Kidney (tissue), 14 donors: ENCODE results near the gene HECTD1. TPM values are rescaled to one million over a fixed set of nuclear protein-coding genes. Genes with fewer than 3 reads are reported as not detected.
"Not testable (repeated sequence)": the region's sequence is repeated elsewhere in the genome, so short reads cannot be mapped to it uniquely, and the experiment has no call there.

ENCODE experiments used
- DNase-seq, 5 donors: peaks; one replicate each; pipeline ENCODE4 v3.0.0-alpha.2; 2013 to 2020
- FAIRE-seq: peaks from 2 replicates; lab custom pipeline; 2012; peaks lifted over from hg19 to GRCh38; lab: Jason Lieb, UNC
- H3K27ac ChIP-seq, 2 donors: one replicate each; pipeline ENCODE4 v1.7.0; 2013; ENCODE audit warnings: low read depth in 2 of 2, low read length in 2 of 2, inconsistent platforms in 1 of 2
- H3K27me3 ChIP-seq: one replicate; pipeline ENCODE4 v1.7.1; 2013; ENCODE audit warnings: low read length, inconsistent platforms; ENCODE audit not compliant: control insufficient read depth, insufficient read depth
- H3K36me3 ChIP-seq, 3 donors: one replicate each; pipeline versions ENCODE4 v1.7.0 to v1.7.1; 2013; ENCODE audit warnings: low read length in 3 of 3, control low read depth in 1 of 3, inconsistent platforms in 1 of 3; ENCODE audit not compliant: insufficient read depth in 3 of 3, control insufficient read depth in 2 of 3
- H3K4me1 ChIP-seq, 3 donors: one replicate each; pipeline versions ENCODE4 v1.7.0 to v1.7.1; 2013; ENCODE audit warnings: low read length in 3 of 3, inconsistent platforms in 1 of 3, low read depth in 1 of 3; ENCODE audit not compliant: control insufficient read depth in 2 of 3, insufficient read depth in 2 of 3
- H3K4me3 ChIP-seq, 3 donors: one replicate each; pipeline versions ENCODE4 v1.7.0 to v1.8.1; 2013; ENCODE audit warnings: low read length in 3 of 3, control low read depth in 1 of 3, inconsistent platforms in 1 of 3
- H3K9ac ChIP-seq, 3 donors: one replicate each; pipeline versions ENCODE4 v1.7.0 to v1.7.1; 2013; ENCODE audit warnings: low read length in 3 of 3, control low read depth in 1 of 3, inconsistent platforms in 1 of 3
- H3K9me3 ChIP-seq, 3 donors: one replicate each; pipeline versions ENCODE4 v1.7.0 to v1.7.1; 2013; ENCODE audit warnings: low read length in 3 of 3, control low read depth in 1 of 3, inconsistent platforms in 1 of 3; ENCODE audit not compliant: control insufficient read depth in 2 of 3, insufficient read depth in 1 of 3
- intact Hi-C: fragments of 100-400 bp; cut with DNase I; formaldehyde crosslinking; loops from one replicate; pipeline ENCODE4 v1.11.1; 2022
- polyA plus RNA-seq: library from polyadenylated mRNA; stranded (reverse); fragments of 350-450 nt; fragmentation: Illumina TruSeq; extraction: RNeasy Lipid Tissue Mini Kit (QIAGEN cat#74804); gene quantifications from one replicate; pipeline ENCODE4 v1.2.3, GENCODE V29; 2014; ENCODE audit warnings: low read depth, low replicate concordance; ENCODE audit not compliant: insufficient read depth
- total RNA-seq: library from RNA; stranded (reverse); fragmentation: NEBNext Ultra II Directional; extraction: Animal tissue kit (Norgen Biotek cat#: 25700); gene quantifications from one replicate; pipeline ENCODE4 v1.2.1, GENCODE V29; 2021
- TF ChIP-seq, protein P1 (sequence below): IDR thresholded peaks from 3 replicates; pipeline ENCODE4 v1.5.1; 2012; ENCODE audit warnings: mild to moderate bottlenecking, moderate library complexity, borderline replicate concordance; ENCODE audit not compliant: insufficient read depth; ENCODE audit errors: extremely low read depth
- donor health status: control.
- donor health status: control.
- donor health status: control.
- donor health status: control.
- donor health status: control.
- donor health status: DM: yes; HTN: yes; CAD: no.
- donor health status: Normal renal cell carcinoma (clear cell type).

Gene HECTD1
- total and polyA plus RNA-seq, 2 donors from 2014 or later, result 35.5 to 164 TPM

- DNase-seq, result peak in 2 of 5 donors; percentile 44 to 64
- H3K27ac ChIP-seq, result peak overlapping the region; percentile 30 to 99
- FAIRE-seq, result no peak
- H3K4me1 ChIP-seq, result peaks cover 0 to 6% (median 5%) of the 10 kb centered on the region in 3 donors
- H3K36me3 ChIP-seq, result peaks cover 0 to 3% (median 2%) of the 10 kb centered on the region in 3 donors
- no peaks in the 10 kb centered on the region for H3K9me3 ChIP-seq
- intact Hi-C loops, result loop anchor here (10.0 kb wide), 2 partner anchors 99 to 149 kb away; no protein-coding TSS in a partner anchor
- H3K27me3 ChIP-seq, result no peaks in the 10 kb centered on the region
- TF ChIP-seq, protein P1, sequence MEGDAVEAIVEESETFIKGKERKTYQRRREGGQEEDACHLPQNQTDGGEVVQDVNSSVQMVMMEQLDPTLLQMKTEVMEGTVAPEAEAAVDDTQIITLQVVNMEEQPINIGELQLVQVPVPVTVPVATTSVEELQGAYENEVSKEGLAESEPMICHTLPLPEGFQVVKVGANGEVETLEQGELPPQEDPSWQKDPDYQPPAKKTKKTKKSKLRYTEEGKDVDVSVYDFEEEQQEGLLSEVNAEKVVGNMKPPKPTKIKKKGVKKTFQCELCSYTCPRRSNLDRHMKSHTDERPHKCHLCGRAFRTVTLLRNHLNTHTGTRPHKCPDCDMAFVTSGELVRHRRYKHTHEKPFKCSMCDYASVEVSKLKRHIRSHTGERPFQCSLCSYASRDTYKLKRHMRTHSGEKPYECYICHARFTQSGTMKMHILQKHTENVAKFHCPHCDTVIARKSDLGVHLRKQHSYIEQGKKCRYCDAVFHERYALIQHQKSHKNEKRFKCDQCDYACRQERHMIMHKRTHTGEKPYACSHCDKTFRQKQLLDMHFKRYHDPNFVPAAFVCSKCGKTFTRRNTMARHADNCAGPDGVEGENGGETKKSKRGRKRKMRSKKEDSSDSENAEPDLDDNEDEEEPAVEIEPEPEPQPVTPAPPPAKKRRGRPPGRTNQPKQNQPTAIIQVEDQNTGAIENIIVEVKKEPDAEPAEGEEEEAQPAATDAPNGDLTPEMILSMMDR, result no peak
- H3K4me3 ChIP-seq, result peak overlapping the region; percentile 59 to 85 (median 63)
- H3K9ac ChIP-seq, result peak overlapping the region; percentile 64 to 97 (median 78)
Measured at GRCh38 chr14:31205681-31206535, 1.7 kb downstream of the HECTD1 start.

- FAIRE-seq, result peak; percentile 25
- no peak overlapping the region for H3K27ac ChIP-seq
Measured at GRCh38 chr14:31204593-31205534, 2.7 kb downstream of the HECTD1 start.

DNA sequence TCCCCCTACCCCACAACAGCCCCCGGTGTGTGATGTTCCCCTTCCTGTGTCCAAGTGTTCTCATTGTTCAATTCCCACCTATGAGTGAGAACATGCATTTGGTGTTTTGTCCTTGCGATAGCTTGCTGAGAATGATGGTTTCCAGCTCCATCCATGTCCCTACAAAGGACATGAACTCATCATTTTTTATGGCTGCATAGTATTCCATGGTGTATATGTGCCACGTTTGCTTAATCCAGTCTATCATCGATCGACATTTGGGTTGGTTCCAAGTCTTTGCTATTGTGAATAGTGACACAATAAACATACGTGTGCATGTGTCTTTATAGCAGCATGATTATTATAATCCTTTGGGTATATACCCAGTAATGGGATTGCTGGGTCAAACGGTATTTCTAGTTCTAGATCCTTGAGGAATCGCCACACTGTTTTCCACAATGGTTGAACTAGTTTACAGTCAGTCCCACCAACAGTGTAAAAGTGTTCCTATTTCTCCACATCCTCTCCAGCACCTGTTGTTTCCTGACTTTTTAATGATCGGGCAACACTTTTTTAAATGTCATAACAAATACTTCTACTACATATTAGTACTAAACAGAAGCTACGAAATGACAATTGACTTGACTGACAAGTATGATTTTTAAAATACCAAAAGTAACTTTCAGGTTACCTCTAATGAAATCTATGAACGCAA lies 3.5 kb downstream of the HECTD1 start:
- H3K4me1 ChIP-seq, H3K36me3 ChIP-seq, H3K27ac ChIP-seq, H3K27me3 ChIP-seq, H3K4me3 ChIP-seq, FAIRE-seq, H3K9ac ChIP-seq, DNase-seq, H3K9me3 ChIP-seq: not testable (repeated sequence)
- intact Hi-C loops, result loop anchor here (10.0 kb wide), 2 partner anchors 101 to 151 kb away; no protein-coding TSS in a partner anchor

More at GRCh38 chr14:31204593-31205534, 2.7 kb downstream of the HECTD1 start:
- Histone ChIP-seq H3K4me1 (peaks cover 0 to 6% (median 5%) of the 10 kb centered on the region in 3 donors), H3K9ac (peak overlapping the region in 2 of 3 donors; percentile 12 to 36), H3K9me3 (no peaks in the 10 kb centered on the region), H3K36me3 (peaks cover 0 to 3% (median 2%) of the 10 kb centered on the region in 3 donors), H3K27me3 (no peaks in the 10 kb centered on the region), H3K4me3 (peak overlapping the region in 2 of 3 donors; percentile 63 to 85)
- TF ChIP-seq, protein P1, result no peak
- intact Hi-C loops, result loop anchor here (10.0 kb wide), 2 partner anchors 100 to 150 kb away; no protein-coding TSS in a partner anchor
- no peak for DNase-seq
